Left ventricle myocardium superior (tissue), 1 donor: ENCODE data around the gene THYN1. TPM values are rescaled to one million over a fixed set of nuclear protein-coding genes. Genes with fewer than 3 reads are reported as not detected.
"Not testable (repeated sequence)": the region's sequence is repeated elsewhere in the genome, so short reads cannot be mapped to it uniquely, and the experiment has no call there.

ENCODE experiments used
- ATAC-seq: fragments of 200-7000 bp; cut with Tn5 transposase; one replicate; pipeline ENCODE4 v1.9.1; 2020; ENCODE audit warnings: mild to moderate bottlenecking, moderate library complexity
- DNase-seq: peaks from one replicate; pipeline ENCODE4 v3.0.0-alpha.2; 2020
- intact Hi-C: fragments of 100-400 bp; cut with micrococcal nuclease; formaldehyde crosslinking; loops from one replicate; pipeline ENCODE4 v1.11.0; 2022
- long read RNA-seq: library from polyadenylated mRNA; unstranded; transcript quantifications from one replicate; pipeline ENCODE4 v2.0.0, GENCODE V29; 2021
- total RNA-seq: library from RNA; stranded (reverse); fragmentation: NEBNext Ultra II Directional; extraction: Animal tissue kit (Norgen Biotek cat#: 25700); gene quantifications from one replicate; pipeline ENCODE4 v1.2.1, GENCODE V29; 2021
- donor health status: DM: no; HTN: yes; CAD: no; lungs with severe emphysema.

The THYN1 gene
- 39.5 TPM for total RNA-seq
- long read RNA-seq, transcript THYN1-204 (8 exons, 893 nt): minor isoform, 13 of 74 reads
- long read RNA-seq, transcript THYN1-203 (8 exons, 943 nt): major isoform, 39 of 74 reads
- long read RNA-seq, transcript THYN1-201 (7 exons, 1,299 nt): minor isoform, 6 of 74 reads
- long read RNA-seq, partial matches to known transcripts: 7 of 74 reads
- long read RNA-seq, other reads (novel, unspliced or antisense): 7 of 74 reads

DNA sequence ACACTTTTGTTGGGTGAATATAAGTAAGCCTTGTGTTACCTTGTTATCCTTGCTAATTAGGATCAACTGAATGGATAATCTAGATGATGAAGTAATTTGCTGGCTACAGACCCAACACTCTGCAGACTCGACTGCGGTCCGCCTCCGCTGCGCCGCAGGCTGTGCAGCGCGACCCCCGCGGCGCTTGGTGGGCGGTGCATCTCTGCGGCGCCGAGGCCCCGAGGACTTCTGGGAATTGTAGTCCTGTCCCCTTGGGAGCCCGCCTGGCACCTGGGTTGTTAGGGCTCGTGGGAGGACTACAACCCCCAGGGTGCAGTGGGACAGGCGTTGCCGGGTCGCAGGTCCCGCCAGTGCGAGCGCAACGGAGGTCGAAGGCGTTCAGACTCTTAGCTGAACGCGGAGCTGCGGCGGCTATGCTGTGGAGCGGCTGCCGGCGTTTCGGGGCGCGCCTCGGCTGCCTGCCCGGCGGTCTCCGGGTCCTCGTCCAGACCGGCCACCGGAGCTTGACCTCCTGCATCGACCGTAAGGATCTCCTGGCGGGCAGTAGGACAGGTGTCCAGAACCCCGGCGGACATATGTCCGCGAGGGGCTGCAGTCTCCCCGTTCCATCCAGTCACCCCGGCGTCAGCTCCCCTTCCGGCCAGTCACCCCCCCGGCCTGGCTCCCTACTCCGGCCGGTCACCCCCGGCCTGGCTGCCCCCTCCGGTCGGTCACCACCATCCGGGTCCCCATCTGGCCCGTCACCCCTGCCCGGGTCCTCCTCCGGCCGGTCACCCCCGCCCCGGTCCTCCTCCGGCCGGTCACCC, at the start of gene THYN1, which contains the start of gene ACAD8:
Gene THYN1 (minus strand): TSS at position 165 of the 806 bp plus-strand sequence. CDS start 470 bp downstream, outside the sequence.
Gene ACAD8 (plus strand): TSS at position 381 of the 806 bp plus-strand sequence. CDS start 33 bp downstream, at position 414.
- intact Hi-C loops: no loop called here
- ATAC-seq (peak; percentile 100), DNase-seq (peak; percentile 97)

DNA sequence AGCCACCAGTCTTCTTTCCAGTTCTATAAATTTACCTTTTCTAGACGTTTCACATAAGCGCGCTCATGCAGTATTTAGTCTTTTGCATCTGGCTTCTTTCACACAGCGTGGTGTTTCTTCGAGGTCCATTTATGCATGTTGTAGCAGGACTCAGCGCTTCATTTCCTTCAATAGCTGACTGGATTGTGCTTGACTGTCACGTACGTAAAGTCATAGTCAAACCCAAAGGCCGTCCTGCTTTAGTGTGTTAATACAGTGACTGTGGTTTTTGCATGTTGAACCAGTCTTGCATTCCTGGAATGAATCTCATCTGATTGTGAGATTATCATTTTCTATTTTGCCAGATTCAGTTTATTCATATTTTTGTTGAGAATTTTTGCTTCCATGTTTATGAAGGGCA, 41.5 kb upstream of the THYN1 start:
- intact Hi-C loops: no loop called here
- DNase-seq: no peak
- no peak for ATAC-seq

DNA sequence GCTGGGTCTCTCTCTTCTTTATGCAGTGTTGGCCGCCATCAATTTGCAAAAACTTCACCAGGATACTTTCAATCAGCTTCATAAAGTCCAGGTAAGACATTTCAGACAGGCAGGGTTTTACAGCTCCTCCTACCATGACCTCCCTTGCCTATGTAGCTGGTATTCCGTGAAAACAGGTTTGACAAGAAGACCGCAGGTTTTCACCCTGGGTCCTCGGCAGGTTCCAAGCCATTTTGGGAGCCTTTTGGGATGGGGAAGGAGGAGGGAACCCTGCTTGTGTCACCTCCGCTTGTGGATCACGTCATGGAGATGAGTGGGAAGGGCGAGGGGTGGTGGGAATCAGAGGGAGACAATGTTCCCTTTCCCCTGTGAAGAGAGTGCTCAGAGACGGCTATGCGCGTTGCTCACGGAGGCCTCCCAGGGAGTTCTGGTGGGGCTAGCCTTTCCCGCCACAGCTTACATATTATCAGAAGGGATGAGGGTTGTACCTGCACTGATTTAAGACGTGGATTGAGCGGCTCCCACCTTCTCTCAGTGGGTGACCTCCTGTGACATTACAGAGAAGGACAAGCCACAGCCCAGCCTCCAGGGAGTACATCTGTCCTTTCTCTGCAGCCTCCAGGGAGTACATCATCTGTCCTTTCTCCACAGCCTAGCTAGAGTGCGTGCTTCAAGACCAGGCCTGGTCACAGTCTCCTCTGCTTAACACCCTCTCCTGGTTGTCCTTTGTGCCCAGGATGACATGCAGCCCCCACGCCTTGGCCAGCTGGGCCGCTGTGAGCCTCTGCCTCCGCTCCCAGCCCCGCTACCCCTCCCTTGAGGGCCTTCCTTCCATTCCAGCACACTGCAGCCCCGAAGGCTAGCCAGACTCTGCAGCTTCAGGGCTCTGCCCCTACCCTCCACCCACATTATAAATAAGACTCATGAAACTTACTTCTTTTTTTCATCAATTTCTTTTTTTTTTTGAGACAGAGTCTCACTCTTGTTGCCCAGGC, 40.3 kb upstream of the THYN1 start:
- no peak for ATAC-seq
- intact Hi-C loops: no loop called here

DNA sequence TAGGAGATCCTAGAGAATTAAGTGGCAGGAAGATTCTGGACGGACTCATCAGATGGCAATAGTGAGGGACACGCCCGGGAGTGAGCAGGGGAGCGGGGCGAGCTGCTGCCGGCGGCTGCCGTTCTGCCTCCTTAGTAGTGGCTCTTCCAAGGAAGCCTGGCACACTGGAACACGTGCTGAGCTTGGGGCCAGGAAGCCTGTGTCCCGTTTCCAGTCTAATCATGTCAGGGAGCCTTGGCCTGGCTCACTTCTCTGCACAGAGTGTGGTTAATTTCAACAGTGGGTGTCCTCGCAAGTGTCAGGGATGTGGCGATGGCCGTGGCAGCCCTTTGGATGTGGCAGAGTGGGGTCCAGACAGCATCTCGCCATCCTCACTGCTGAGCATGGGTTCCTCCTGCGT, 39.5 kb upstream of the THYN1 start:
- intact Hi-C loops: no loop called here
- DNase-seq: no peak
- no peak for ATAC-seq

More for the DNA sequence above, 40.3 kb upstream of the THYN1 start:
- DNase-seq: no peak

DNA sequence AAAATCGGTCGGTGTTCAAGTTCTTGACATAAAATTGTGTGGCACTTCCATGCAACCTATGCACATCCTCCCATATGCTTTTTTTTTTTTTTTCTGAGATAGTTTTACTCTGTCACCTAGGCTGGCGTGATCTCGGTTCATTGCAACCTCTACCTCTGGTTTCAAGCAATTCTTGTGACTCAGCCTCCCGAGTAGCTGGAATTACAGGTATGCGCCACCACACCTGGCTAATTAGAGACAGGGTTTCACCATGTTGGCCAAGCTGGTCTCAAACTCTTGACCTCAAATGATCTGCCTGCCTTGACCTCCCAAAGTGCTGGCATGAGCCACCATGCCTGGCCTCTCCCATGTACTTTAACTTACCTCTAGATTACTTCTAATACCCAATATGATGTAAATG, 38.0 kb upstream of the THYN1 start:
- no peak for ATAC-seq
- intact Hi-C loops: no loop called here

DNA sequence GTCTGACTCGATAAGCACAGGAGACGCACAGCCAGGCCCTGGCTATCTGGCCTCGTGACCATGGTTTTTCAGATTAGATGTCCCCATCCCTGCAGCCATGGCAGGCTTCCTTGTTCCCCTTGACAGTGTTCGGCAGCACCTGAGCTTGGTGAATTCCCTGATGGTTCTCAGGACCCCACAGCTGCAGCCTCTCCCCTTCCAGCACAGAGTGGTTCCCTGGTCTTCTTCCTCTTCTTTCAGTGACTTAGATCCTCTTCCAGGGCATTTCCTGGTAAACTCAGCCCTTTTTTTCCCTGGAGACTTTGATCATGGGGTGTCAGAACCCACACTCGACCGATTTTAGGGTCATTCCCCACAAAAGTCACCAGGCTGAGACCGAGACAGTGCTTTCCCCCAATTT, 37.5 kb upstream of the THYN1 start:
- no peak for DNase-seq
- intact Hi-C loops: no loop called here
- peak; percentile 19 for ATAC-seq

More for the DNA sequence above, 38.0 kb upstream of the THYN1 start:
- no peak for DNase-seq

DNA sequence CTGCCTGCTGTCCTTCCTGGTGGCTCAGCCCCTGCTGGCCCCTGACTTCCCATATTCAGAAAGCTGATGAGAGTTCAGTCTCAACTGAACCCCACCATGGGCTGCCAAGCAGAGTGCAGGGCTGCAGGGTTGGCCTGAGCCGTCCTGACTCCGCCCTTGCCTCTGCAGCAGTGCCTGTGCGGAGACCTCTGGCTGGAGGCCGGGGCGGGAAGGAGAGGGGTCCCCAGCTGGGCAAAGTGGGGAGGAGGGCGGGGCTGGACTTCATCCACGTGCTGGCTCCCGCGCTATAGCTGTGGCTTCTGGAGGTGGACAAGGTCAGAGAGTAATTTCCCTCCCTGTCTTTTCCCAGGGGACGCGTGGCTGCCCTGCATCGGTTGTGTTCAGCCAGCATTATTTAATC, 36.6 kb upstream of the THYN1 start:
- peak; percentile 47 for ATAC-seq
- peak; percentile 55 for DNase-seq
- intact Hi-C loops: no loop called here

DNA sequence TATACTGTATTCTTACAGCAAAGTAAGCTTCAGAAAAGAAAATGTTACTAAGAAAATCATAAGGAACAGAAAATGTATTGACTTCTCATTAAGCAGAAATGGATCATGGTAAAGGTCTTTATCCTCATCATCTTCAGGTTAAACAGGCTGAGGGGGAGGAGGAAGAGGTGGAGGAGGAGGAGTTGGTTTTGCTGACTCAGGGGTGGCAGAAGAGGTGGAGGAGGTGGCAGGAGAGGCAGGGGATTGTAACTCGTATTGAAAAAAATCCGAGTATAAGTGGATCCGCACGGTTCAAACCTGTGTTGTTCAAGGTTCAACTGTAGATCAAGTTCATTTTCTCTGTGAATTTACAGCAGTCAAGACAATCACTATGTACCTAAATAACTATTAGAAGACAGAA, 36.0 kb upstream of the THYN1 start:
- no peak for DNase-seq
- intact Hi-C loops: no loop called here
- ATAC-seq: no peak

DNA sequence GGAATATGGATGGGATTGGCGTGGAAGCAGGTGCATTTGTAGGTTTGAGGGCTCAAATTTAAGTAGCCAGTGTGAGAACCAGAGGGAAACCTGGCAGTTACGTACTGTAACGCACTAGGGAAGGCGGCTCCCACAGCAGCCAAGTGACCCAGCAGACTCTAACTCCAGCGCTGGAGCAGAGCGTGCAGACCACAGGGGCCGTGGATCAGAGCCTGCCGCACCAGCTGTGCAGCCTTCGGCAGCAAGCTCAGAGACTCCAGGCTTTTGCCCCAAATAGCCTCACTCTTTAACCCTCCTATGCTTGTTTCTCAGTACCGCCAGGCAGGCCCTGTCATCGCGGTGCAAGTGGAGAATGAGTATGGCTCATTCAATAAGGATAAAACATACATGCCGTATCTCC, 35.3 kb upstream of the THYN1 start:
- ATAC-seq (no peak), DNase-seq (no peak)
- intact Hi-C loops: no loop called here

DNA sequence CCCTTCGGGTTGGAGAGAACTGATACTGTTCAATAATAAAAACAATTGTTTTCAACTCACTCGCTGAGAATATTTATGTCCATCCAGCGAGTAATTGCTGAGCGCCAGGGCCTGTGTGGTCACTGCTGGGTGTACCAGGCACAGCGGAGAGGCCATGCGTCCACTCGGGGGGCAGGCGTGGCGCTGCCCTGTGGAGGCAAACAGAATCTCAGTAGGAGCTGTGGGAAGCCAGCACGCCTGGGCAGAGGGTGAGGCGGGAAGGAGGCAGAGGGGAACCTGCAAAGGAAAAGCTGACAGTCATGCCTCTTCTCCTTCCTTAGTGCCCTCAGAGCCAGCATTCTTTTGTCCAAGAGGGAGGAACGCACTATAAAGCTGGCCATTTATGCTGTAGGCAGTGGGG, 34.4 kb upstream of the THYN1 start:
- no peak for ATAC-seq
- DNase-seq: no peak
- intact Hi-C loops: no loop called here

DNA sequence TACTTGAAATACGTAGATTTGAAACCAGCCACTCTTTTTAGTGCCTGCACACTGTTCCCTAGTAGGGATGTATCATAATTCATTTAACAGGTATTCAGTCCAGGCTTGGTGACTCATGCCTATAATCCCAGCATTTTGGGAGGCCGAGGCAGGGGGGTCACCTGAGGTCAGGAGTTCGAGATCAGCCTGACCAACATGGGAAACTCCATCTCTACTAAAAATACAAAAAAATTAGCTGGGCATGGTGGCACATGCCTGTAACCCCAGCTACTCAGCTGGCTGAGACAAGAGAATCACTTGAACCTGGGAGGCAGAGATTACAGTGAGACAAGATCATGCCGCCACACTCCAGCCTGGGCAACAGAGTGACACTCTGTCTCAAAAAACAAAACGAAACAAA, 31.2 kb upstream of the THYN1 start:
- DNase-seq, intact Hi-C loops, ATAC-seq: not testable (repeated sequence)

DNA sequence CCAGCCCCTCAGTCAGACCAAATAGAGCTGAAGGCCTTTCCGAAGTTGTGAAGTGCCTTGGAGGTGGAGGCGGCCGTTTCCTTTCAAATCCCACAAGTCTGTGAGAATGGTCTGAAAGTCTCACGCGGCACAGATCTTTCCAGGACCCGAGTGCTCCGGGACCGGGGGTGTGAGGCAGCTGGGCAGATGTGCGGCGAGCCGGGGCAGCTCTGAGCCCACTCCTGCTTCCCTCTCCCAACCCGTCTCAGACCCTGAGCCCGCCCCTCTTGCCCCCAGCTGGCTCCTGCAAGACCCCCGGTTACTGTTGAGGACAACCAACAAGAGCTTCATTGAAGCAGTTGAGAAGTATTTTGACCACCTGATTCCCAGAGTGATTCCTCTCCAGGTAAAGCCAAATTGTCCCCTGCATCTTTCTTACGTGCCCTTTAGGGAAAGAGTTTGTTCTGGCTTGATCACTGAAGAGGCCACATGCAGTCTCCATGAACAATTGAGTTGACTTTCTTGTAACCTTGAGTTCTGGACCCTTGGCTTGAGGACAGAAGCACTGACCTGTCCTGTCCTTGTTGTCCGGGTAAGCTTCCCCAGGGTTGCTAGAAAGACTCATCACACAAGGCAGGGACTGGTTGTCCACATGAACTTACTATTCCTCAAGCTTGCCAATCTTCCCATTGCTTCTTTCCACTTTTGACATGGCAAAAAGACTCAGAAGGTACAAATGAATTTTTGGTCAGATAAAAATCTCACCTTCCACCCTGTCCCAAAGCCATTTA, 30.5 kb upstream of the THYN1 start:
- no peak for ATAC-seq
- intact Hi-C loops: no loop called here
- no peak for DNase-seq

DNA sequence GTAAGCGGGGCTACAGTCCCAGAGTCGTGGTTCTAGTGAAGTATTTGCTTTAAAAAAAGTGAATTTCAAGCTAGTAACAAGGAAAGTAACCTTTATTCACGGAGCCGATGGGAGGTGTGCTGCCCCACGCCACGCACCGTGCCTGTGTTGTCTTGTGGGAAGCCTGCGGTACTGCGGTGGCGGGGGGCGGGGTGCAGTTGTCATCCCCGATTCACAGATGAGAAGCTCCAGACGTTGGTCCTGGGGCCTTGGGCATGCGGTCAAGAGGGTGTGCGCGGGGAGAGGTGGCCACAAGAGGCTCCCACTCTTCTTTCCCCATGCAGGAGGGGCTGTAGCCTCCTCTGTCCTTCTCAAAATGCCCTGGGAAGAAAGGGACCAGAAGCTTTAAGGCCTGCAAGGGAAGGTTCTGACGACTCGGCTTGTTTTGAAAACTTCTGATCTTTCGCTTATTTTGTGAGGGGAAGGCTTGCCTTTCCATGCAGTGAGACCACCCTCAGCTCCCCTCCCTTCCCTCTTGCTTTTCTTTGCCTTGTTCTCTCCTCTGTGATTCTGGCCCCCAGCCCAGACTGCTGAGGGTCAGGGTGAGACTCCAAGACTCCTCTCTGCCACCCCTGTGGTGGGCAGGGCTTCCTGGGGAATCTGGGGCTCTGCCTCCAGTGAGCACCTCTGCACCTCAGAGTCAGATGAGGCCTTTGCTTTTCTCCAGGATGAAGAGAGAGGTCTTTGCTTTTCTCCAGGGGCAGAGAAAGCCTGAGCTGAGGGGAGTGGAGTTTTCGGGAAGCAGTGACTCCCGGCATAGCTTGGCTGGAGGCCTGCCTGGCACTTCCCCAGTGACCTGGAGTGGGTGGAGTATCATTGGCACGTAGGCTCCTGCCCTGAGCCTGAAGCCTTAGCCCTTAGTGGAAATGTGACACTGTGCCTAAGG, 29.2 kb upstream of the THYN1 start:
- intact Hi-C loops: no loop called here
- DNase-seq (peak; percentile 62), ATAC-seq (peak; percentile 81)

DNA sequence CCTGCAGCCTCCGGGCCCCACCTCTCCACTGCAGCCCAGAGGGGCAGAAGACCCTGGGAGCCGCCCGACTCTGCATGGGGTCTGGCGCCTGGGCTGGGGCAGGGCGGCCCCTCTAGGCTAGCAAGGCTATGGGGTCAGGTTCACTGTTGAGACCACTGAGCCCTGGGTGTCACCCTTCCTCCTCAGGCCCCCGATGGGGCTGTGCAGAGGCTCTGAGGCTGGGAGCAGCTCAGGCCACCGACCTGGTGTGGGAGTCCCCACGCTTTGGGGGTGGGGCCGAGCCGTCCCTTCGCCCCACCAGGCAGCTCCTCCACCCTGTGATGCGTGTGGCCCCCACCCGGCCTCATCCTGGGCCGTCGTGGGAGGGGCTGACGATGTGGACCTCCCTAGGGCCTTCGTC, 28.5 kb upstream of the THYN1 start:
- ATAC-seq, intact Hi-C loops, DNase-seq: not testable (repeated sequence)

DNA sequence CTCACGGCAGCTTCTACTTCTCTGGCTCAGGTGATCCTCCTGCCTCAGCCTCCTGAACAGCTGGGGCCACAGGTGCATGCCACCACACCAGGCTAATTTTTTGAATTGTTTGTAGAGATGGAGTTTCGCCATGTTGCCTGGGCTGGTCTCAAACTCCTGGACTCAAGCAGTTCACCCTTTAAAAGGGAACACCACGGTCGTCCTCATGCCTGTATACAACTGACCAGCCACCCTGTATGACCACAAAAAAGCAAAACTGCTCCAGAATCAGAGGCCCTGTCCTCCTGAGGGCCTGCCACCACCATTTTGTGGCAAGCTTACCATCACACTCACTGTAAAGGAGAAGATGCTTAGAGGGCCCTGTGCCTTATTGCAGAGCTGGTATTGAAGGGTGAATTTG, 25.2 kb upstream of the THYN1 start:
- intact Hi-C loops: no loop called here
- ATAC-seq (no peak), DNase-seq (no peak)

DNA sequence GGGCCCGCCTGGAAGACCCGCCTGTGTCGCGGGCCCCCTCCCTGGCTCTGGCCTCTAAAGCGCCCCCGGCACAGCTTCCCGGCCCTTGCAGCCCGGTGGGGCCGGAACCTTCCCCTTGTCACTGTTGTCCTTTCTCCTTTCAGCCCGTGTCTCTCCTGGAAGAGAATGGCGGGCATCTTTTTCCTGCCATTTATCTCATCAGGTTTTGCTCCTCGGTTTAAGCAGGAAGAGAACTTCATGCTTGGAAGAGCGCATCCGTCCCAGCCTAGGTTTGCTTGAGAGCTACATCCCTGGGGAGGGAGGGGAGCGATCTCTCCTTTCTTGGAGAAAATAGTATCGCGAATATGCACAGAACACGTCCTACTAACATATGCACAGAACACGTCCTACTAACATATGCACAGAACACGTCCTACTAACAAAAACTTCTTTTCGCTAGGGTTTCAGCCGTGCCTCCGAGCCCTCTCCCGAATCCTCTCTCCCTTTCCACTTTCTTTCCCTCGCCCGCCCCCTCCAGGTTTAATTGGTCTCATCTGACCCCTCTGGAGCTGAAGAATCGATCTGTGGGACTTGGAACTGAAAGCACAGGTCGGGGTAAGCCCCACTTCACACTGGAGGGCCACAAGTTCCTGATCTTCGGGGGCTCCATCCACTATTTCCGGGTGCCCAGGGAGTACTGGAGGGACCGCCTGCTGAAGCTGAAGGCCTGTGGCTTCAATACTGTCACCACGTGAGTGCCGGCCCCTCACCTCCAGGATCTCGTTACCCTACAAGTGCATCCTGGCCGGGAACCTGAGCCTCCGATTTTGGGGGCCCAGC, 24.2 kb upstream of the THYN1 start:
- intact Hi-C loops: no loop called here
- DNase-seq: no peak

More for the DNA sequence above, 24.2 kb upstream of the THYN1 start:
- no peak for ATAC-seq
